NCI-H446 treated with DMSO at 0.1 percent for 48 hours (cell line): ENCODE measurements around the gene ITGAD.
"Not testable (repeated sequence)": the region's sequence is repeated elsewhere in the genome, so short reads cannot be mapped to it uniquely, and the experiment has no call there.

Experiments
- DNase-seq: peaks from one replicate; lab custom pipeline; 2025; lab: John Stamatoyannopoulos, UW

Gene ITGAD

DNA sequence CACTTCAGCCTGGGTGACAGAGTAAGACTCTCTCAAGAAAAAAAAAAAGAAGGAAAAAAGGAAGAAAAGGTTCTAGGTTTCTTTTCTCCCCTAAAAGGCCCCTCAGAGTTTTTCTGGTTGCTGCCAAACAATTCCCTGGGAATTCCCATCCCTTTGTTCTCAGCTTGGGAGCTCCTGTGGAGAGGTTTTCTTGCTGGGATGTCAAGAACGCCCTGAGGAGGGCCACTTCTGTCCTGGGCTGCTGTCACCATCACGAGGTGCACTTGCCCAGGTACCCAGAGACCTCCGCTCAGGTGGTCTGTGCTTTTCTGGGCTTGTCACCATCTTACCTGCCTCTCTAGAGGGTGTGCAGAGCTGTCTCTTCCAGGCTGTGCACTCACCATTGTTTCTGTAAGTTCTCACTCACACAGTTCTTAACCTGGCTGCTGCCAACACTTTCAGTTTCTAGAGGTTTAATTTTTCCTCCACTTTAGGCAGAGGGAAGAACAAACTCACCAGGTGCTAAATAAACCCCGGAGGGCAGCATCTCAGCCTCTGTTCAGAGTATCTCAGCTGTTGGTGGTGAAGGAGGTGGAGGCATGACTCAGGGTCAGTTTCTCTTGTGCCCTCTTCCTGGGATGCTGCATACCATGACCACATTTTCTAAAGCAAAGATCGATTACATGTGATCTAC lies 37.4 kb downstream of the ITGAD start:
- DNase-seq = no peak

DNA sequence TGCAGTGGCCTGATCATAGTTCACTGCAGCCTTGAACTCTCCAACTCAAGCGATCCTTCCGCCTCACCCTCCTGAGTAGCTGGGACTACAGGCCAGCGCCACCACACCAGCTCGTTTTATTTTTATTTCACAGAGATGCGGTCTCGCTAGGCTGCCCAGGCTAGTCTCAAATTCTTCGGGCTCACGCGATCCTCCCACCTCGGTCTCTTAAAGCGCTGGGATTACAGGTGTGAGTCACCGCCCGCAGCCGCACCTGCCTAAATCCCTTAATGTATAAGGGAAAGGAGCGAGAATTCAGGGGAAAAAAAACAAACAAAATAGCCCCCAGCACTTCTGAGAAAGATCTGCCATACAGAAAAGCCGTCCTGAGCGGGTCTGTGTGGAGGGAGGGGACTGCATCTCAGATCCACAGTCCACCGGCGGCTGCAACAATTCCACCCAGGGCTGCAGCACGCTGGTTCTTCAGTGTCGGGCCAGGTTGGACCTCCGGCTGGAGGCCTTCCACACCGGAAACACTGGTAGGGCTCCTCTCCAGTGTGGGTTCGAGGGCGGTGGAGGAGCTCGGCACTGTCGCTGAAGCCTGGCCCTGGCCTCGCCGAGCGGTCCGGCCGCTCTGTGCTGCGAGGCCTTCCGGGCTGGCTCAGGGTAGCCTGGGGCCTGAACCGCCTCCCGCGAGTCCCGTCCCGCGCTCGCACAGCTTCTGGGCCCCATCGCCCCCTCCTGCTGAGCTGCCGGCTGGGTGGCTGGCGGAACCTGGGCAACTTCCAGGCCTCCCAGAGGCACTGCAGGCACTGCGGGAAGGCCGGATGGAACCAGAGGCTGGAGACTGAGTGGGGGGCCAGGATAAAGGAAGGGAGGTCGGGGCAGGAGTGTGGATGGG lies 42.4 kb downstream of the ITGAD start:
- no peak for DNase-seq

DNA sequence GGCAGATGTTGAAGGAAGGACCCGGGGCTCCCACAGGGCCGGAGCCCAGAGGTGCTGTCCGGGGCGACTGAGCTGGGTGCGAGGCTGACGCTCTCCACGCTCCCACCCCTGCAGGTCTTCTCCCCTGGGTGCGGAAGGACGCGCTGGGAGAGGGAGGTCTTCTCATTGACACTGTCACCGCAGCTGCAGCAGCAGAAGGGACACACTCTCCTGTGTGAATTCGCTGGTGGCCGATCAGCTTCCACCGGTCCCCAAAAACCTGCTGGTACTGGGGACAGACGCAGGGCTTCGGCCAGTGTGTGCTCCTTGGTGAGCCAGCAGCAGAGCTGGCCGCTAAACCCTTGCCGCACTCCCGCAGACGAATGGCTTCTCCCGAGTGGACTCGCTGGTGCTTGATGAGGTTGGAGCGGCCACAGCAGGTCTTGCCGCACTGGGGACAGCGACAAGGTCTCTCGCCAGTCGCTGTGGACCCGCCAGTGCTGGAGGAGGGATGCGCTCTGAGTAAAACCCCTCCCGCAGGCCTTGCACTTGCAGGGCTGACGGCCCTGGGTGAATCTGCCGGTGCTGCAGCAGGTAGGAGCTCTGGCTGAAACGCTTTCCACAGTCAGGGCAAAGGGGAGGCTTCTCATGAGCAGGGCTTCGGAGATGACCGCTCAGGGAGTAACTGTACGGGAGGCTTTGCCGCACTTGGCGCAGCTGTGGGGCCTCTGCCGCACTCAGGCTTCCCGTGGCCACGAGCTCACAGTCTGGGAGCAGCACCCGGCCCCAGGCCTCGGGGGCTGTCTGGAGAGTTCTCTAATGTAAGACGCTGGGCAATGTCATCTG lies 43.3 kb downstream of the ITGAD start:
- no peak for DNase-seq

DNA sequence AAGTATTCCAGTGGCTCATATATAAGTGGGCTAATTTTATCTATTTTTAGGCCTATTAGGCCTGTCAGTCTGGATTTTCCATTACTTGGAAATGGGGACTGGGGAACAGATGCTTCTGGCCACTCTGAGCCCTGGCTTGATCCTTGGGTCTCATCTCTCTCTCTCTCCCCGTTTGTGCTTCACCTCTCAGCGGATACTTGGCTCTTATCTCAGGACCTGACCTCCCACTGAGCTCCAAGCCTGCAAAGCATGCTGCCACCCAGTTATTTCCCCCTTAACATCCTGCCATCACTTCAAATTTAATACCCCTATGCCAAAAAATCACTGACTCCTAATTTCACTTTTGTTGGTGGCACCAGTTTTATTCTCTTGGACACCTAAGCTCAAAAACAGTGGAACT lies 45.3 kb downstream of the ITGAD start:
- no peak for DNase-seq

DNA sequence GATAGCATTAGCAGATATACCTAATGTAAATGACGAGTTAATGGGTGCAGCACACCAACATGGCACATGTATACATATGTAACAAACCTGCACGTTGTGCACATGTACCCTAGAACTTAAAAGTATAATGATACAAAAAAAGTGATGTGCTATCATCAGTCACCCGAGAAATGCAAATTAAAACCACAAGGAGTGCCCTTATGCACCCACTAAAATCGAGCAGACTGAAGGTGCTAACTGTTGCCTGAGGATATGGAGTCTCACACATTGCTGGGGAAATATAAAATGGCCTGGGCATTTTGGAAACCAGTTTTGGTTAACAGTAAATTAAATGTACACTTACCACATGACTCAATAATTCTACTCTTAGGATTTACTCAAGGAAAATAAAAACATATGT lies 45.9 kb downstream of the ITGAD start:
- DNase-seq = not testable (repeated sequence)

DNA sequence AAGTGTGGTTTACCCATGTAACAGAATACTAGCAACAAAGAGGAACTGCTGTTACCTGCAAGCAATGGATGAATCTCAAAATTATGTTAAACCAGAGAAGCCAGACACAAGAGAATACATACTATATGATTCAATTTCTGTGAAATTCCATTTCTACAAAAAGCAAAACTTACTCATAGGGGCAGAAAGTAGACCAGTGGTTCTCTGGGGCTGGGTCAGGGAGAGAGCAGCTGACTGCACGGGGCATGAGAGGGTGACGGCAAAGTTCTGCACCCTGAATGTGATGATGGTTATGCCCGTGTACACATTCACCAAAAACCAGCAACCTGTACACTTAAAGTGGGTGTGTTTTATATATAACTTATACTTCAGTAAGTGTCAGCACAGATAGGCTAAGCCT lies 46.4 kb downstream of the ITGAD start:
- DNase-seq = no peak

DNA sequence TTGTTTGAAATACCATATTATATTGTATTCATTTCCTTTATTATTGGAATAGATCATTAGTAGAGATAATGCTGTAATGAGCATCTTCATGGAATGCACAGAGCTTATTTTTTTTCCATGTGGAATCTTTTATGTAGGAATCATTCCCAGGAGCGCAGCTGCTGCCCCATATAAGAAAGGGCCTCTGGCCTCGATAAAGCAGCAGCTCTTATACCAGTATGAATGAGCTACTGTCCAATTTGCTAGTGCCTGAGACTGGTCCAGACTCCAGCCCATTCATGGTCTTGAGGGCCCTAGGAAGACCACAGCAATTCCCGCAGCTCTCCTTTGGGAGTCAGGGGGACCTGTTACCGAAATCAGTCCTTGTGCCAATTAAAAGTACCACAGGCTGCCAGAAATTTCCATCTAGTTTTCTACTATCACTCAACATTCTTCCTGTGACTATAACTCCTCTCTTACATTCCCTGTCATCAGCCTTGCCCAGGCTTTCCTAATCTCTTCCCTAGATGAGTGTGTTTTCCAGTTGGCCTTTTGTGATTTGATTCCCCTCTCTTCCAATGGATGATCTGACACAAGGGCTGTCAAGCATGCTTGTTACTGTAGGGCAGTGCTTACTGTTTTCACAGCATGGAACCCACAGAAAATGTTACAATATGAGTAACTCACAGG lies 47.5 kb downstream of the ITGAD start:
- DNase-seq = no peak

DNA sequence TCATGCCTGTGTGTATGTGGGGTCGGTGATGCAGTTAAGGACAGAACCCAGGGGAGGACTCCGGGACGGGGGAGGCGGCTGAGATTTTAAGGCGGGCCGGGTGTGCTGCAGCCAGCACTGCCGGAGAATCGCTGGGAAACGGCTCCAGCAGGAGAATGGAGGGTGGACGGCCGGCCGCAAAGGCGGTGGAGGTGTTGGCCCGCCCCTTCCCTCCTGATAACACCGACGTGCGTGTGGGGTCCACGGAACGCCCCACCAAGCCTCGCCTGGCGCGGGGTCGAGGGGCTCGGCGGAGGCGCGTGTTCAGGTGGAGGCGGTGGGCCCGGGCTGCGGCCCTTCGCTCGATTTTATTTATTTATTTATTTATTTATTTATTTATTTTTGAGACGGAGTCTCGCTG lies 48.8 kb downstream of the ITGAD start:
- no peak for DNase-seq

DNA sequence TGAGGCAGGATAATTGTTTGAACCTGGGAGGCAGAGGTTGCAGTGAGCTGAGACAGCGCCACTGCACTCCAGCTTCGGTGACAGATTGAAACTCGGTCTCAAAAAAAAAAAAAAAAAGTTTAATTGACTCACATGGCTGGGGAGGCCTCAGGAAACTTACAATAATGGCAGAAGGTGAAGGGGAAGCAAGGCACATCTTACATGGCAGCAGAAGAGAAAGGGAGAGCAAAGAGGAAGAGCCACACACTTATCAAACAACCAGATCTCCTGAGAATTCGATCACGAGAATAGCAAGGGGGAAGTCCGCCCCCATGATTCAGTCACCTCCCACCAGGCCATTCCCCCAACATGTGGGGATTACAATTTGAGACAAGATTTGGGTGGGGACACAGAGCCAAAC lies 52.8 kb downstream of the ITGAD start:
- not testable (repeated sequence) for DNase-seq

DNA sequence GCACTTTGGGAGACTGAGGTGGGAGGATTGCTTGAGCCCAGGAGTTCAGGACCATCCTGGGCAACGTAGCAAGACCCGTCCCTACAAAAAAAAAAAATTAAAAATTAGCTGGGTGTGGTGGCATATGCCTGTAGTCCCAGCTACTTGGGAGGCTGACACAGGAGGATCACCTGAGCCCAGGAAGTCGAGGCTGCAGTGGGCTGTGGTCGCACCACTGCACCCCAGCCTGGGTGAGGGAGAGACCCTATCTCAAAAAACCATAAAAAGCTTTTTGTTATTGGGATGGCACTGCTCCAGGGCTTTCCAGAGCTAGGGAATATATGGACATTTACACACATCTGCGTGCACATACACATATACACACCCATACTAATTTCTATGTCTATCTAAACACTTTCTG lies 58.1 kb downstream of the ITGAD start:
- no peak for DNase-seq

DNA sequence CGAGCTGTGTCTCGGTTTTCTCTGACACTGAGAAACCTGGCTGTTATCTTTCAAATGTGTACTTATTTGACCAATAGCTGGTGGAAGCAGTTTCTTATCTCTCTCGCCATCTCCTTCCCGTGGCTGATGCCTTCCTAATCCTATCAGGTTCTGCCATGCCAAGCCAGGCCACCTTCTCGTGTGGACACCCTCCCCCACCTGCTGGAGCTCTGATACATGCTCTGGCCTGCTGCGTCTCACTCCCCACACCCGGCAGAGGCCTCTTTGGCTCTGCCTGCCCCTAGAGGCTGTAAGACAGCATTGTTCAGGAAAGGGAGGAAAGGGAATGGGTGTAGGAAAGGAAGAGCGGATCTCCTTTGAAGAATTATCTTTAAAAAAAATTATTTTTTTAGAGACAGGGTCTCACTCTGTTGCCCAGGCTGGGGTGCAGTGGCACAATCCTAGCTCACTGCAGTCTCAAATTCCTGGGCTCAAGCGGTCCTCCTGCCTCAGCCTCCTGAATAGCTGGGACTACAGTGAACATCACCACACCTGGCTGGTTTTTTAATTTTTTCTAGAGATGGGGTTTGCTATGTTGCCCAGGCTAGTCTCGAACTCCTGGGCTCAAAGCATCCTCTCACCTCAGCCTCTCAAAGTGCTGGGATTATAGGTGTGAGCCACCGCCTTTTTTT lies 58.7 kb downstream of the ITGAD start:
- DNase-seq = peak; percentile 8

DNA sequence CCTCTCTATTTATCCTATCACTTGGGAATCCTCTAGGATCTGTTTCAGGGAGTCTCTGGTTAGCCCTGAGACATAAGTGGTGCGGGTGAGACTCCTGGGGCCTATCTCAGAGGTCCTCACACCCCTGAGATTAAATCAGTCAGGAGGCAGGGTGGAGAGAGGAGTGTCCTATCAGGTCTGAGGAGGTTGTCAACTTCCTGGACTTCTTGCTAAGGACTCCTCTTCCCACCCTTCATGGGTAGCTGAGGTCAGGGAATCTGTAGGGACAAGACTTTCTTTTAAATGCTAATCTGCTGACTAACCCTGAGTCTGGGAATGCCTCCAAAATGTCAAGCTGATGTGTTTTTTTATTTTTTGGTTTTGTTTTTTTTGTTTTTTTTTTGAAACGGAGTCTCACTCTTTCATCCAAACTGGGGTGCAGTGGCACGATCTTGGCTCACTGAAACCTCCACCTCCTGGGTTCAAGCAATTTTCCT lies 59.5 kb downstream of the ITGAD start:
- DNase-seq = peak; percentile 3

DNA sequence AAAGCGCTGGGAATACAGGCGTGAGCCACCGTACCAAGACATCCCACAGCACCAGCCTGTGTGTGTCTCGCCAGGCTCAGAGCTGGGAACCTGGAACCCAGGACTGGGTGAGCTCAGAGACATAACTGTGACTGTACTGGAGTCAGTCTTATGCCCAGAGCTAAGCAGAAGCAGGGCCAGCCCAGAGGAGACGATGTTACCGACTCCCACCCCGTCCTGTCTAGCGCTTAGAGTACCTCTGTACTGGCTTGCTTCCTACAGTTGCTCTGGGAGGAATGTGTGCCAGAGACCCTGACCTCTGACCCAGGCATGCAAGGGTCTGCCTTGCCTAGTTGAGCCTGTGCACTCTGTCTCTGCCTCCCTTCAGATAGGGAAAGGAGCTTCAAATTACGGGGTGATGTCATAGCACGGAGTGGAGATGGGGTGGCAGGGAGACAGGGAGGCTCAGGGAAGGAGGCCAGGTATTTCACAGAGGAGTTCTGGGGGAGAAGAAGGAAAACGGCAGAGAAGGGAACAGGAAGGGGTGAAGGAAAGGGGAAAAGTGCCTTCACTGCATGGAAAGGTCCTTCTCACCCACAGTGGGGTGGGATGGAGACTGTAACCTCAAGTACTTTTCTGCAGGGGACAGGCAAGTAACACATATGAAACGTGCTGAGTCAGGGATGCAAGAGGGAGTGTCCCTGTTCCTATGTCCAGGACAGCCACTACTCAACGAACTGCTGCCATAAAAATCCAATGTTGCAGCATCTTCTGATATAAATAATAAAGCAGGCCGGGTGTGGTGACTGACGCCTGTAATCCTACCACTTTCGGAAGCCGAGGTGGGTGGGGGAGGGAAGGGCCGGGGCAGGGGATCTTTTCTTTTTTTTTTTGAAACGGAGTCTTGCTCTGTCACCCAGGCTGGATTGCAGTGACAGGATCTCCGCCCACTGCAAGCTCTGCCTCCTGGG lies 60.4 kb downstream of the ITGAD start:
- DNase-seq = no peak

DNA sequence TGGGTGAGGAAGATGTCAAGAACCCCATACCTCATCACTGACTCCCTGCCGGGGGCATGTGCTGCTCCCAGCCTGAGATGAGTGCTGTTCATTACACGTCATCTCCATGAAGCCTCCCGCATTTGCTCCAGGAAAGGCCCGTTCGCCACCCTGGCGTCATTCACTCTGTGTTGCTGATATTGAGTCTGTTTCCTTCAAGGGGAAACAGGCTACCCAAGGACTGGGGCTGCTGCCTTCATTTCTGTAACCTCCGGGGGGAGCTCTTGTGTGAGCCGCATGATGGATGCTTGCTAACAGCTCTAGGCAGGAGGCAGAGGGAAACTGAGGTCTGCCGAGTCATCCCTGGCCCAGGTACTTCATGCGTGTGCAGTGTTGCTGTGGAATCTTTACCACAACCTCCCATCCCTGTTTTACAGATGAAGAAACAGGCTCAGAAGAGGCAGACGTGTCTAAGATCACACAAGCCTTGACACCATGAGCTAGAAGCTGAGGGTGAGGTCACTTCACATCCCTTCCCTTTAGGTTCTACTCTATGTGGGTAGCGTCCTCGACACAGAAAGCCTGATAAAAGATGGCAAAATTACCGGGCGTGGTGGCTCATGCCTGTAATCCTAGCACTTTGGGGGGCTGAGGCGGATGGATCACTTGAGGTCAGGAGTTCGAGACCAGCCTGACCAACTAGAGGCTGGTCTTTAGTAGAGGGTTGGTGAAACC lies 62.6 kb downstream of the ITGAD start:
- DNase-seq = no peak

DNA sequence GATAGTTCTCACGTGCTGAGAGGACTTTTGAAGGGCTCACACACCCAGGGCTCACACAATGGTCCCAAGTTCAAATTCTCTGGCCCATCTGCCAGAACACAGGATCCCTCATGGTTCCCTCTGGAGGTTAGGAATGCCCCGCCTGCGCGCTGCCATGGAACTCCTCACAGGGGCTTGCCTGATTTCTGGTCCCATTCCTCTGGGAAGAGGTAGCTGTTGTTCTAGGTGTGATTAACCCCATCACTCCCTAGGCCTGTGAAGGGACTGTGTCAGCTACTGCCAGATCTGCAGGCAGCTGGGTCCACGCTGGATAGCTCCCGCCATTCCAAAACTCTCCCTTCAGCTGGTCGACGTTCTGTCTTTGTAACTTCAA lies 63.8 kb downstream of the ITGAD start:
- DNase-seq = no peak

DNA sequence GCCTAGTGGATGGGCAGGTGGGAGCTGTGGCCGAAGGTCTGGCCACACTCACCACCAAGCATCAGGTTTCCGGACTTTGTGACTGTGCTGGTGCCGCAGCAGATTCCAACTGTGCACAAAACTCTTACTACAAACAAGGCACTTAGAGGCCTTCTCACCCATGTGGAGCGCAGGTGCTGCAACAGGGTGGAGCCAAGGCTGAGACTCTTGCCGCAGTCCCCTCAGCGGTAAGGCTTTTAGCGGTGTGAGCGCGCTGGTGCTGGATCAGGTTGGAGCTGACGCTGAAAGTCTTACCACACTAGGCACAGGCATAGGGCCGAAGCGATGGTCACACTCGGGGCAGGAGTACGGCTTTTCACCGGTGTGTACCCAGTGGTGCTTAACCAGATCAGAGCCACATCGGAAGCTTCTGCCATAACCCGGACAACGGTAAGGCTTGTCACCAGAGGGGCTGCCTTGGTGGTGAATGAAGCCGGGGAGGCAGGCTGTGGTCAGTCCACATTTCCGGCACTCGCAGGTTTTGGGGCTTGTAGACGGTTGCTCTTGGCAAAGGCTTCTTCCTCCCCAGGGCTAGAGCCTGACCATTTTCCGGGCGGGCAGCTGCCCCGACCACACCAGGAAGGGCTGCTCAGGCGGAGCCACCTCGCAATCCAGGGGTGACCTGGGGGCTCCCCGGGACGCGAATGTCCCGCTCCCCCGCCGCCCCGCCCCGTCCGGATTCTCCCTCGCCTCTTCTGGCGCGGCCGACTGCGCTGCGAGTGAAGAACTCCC lies 65.1 kb downstream of the ITGAD start:
- DNase-seq = no peak

DNA sequence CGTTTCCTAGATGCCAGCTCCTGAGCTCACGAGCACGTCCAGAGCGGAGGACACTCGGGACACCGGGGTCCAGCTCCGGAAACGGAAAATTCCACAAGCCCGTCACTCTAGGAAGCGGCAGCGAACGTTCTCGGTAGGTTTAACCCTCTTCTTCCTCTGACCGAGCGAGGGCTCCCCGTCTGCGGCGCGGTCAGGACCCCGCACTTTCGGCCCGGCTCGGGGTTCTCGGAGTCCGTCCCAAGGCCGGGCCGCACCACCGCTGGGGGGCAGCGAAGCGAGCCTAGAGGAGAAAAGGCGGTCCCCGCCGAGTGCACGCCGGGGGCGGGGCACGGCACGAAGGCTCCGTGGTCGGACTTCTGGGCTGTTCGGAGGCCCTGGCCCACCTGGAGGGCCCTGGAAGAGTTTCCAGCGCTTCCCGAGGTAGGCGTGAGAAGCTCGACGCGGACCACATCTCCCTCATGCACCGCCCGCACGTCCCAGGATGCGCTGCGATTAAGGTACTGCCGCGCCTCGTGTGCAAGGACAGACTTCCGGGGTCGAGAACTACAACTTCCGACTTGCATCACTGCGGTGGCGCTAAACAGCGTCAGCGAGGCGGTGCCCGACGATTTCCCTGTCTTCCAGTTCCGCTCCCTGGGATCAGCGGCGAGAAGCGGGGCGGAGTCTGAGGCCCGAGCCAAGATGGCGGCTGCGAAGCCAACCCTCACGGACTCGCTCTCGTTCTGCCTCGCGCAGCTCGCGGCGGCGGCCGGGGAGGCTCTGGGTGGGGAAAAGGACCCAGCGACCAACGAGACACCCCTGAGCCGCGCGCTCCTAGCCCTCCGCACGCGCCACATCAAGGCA lies 65.9 kb downstream of the ITGAD start, which contains the start of gene ARMC5:
ARMC5 (plus strand) TSS at position 658 of the 843 bp plus-strand sequence; CDS start at position 682, 24 bp downstream.
- peak; percentile 92 for DNase-seq
